Fibroblast of the conjunctiva (primary cell): Measurements from ENCODE around the gene C3orf62.

Experiments
- DNase-seq: peaks from one replicate; pipeline ENCODE4 v3.0.0-alpha.2; 2010; ENCODE audit warnings: low read depth

C3orf62 gene

DNA sequence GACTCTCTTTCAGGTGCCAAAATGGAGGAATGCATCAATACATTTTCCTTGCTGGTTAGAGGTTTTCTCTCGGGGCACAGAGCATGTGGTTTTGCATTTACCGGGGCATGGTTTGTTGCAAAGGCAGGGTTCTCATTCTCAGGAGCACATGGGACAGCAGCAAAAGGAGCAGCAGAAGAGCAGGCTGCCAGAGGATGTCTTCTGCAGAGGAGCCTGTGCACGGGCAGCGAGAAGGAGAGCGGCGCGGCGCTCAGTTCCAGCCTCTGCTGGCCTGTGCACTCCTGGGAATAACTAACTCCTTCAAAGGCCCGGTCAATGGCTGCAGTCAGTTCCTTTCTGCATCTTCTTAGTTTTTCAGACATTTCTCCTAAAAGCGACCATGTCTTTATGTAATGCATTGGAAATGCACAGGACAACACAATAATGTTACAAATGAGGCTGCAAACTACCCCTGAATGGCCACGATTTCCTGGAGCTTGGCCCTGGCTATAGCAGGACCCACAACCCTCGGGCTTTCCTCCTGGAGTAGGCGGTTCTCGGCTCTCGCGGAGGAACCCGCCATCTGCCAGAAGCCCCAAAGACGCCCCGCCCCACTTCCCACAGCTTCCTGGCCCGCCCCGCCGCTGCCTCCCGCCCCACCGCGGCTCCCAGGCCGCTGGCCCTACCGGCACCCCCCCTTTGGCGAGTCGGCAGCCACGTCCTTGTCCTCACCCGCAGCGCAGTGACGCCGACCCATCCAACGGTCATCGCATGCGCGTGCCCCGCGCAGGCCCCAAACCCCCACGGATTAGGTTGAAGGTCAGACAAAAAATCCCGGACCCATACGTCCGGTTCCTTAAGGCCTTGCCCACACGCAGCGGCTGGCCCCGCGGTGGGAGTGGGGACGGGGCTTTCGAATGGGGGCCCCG, at the start of gene C3orf62:
TSS of gene C3orf62 (minus strand) at position 758 of the 908 bp plus-strand sequence. CDS start at position 398, 360 bp downstream.
- peak; percentile 66 for DNase-seq

- no peak for DNase-seq
Observed at GRCh38 chr3:49324768-49325167, 47.7 kb upstream of the C3orf62 start.

GRCh38 chr3:49316696-49317457, 39.8 kb upstream of the C3orf62 start:
- no peak for DNase-seq

- peak; percentile 14 for DNase-seq
Observed at GRCh38 chr3:49313896-49314688, 37.1 kb upstream of the C3orf62 start.

DNA sequence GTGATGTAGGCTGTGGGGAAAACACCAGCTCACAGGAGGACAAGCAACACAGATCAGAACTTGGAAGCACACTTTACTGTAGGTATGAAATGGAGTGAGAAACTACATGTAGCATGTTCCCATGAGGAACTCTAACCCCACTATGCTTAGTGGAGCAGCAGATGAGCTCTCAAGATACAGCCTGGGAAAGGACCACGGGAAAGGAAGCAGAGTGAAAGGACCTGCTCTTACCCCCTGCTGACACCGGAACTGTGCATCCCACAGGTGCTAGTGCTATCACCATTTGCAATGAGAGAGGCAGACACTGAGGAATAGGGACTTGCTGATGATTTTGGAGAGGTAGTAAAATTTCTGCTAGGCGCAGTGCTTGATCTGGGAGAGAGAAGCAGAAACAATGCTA, 34.3 kb upstream of the C3orf62 start:
- DNase-seq: no peak

GRCh38 chr3:49310677-49311076, 33.6 kb upstream of the C3orf62 start:
- DNase-seq: no peak

DNA sequence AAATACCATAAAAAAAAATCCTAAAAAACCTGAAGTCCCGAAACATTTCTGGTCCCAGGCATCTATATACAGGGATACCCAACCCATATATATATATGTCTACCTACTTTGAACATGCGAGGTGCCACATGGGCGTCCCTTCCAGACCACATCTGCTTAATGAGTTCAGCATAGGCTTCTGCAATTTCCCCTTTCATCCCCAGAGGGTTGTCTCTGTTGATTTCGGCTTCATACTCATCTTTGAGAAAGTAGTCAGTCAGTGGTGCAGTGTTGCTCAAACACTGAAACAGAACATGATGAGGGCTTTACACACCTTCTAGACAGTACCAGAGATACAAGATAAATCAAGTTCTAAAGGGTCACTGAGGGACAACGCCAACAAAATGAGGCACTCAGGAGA, 28.6 kb upstream of the C3orf62 start:
- no peak for DNase-seq

GRCh38 chr3:49302613-49303012, 25.6 kb upstream of the C3orf62 start:
- DNase-seq: no peak

- DNase-seq: no peak
Observed at GRCh38 chr3:49300595-49300994, 23.6 kb upstream of the C3orf62 start.

- no peak for DNase-seq
Observed at GRCh38 chr3:49298511-49298910, 21.5 kb upstream of the C3orf62 start.

DNA sequence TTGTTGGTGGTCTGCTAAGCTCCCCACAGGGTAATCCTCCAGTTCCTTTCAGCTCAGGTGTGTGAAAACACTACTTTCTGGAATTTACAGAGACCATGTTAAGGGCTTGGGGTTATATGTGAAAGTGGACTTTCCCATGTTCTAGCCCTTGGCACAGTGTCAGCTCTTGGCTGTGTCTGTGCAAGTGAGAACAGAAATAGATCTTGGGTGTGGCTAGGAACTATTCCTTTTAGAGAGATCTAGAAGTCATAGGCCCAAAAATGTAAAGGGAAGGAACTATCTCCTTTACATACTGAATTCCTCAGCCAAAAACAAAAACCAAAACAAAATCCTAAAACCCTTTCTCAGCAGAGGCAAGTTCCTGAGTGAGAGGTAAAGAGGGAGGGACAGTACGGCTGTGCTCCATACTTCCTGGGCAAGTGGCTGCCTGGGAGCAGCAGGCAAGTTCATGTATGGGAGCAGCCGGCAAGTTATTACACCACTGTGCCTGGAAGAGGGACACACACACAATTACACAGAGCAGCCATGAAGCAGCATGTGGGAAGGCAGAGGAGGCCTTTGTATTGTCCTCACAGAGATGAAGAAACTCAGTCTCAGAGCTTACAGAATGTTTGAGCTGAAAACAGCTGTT, 19.9 kb upstream of the C3orf62 start:
- DNase-seq: peak; percentile 28

- no peak for DNase-seq
Observed at GRCh38 chr3:49295489-49296058, 18.5 kb upstream of the C3orf62 start.

DNA sequence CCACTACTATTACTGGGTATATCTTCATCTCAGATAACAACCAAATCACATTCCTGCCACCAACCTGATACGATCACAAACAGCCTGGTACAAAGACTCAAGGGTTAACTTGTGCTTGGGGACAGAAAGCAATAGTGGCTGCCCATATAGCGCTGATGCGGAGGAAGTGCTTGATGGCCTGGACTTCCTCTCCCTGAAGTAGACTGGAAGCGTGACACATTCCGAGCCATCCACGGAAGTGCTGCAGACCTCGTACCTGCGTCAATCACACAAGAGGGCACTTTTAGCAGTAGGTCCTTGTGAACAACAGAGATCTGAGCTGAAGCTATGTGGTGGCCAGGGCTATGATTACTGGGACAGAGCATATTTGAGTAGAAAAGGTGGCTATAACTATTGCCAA, 17.3 kb upstream of the C3orf62 start:
- no peak for DNase-seq

- no peak for DNase-seq
Observed at GRCh38 chr3:49283997-49284396, 7.0 kb upstream of the C3orf62 start.

DNA sequence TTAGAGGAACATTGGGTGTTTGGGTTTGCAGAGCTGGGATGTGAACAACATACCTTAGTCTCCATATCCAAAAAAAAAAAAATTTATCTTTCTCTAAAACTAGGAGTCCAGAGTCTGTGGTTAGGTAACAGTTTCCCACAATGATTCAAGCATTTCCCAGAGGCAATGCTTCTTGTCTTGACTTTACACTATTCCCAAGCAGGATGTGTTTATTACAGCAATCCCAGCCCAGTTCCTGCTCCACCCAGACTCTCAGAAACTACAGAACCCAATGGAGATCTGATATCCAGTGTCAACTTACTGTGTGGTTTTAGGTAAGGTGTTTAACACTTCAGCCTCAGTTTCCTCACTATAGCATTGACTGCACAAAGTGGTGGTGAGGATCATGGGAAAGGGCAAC, 2.3 kb upstream of the C3orf62 start:
- no peak for DNase-seq

DNA sequence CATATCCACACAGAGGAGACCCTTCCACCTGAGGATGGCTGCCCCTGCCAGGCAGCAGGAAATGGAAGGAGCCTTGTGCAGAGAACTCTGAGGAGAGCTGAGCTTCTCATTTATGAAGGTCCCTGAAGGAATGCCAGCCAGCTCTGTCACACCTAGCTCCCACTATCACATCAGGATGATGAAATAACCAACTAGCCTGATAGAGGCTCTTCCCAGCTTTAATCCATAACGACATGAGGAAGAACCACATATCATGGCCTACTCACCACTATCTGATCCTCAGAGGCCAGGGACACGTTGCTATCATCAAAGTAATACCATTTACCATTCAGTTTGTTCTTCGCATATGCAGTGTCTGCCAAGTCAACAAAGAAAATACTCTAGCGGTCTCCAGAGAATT, 1.5 kb upstream of the C3orf62 start:
- DNase-seq: no peak

DNA sequence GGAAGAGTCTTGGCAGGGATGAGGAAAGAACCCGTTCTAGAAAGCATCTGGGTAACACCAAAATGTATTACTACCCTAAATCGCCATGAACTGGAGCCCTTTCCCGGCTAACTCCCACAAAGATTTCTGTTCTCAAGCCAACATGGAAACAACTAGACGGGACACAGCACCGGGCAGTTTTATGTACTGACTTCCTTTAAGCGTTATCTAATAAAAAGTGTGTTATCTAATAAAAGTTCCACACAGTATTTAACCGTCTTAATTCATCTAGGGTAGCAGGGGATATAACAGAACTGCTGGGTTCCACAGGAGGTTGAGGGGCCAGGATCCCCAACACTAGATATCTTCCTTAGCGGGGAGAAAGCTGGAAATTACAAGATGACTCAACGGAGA, 347 bp upstream of the C3orf62 start:
- no peak for DNase-seq

- DNase-seq: no peak
Observed at GRCh38 chr3:49273825-49274532, 3.1 kb downstream of the C3orf62 start.

DNA sequence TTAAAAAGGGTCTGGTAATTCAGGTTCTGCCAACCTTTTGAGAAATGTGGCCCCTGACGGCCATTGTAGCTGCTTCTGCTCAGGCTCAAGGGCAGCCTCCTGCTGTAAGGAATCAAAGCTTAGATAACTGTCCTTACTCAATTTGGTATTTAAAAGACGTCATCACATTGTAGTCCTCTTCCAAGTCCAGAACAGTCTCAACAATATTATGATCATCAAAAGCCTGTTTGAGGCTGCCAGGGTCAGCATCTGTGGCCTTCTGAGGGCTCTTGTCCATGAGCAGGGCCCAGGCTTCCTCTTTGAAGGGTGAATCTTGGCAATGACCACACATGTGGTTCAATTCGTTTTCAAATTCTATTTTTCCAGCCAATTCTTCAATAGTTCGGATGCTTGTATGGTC, 6.0 kb downstream of the C3orf62 start:
- DNase-seq: no peak

DNA sequence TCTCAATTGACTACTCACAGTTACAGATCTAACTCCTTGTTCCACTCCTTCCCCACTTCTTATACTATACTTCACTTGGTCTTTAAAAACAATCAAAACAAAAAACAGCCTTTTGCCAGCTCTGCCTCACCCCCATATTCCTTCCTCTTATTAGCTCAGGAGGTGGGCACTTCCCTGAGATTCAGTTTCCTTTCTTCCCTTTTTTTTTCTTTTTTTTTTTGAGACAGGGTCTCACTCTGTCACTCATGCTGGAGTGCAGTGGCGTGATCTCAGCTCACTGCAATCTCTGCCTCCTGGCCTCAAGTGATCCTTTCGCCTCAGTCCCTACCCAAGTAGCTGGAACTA, 6.9 kb downstream of the C3orf62 start:
- DNase-seq: no peak
